Effector memory CD8-positive, alpha-beta T cell (primary cell): ENCODE measurements around the gene LIMCH1.
"Not testable (repeated sequence)": the region's sequence is repeated elsewhere in the genome, so short reads cannot be mapped to it uniquely, and the experiment has no call there.

Experiments
- ATAC-seq: fragments of 150-1000 bp; cut with Tn5 transposase; replicated peaks from 2 replicates; pipeline ENCODE4 v1.10.0; 2021; ENCODE audit warnings: mild to moderate bottlenecking, moderate library complexity
- DNase-seq, 3 experiments: peaks; one replicate each; pipeline ENCODE4 v3.0.0; 2021
- H3K27ac Mint-ChIP-seq, 2 donors: one replicate each; pipeline ENCODE4 v1.8.0; 2022; ENCODE audit warnings: mild to moderate bottlenecking in 2 of 2, mixed read lengths in 2 of 2, moderate library complexity in 2 of 2
- H3K27me3 Mint-ChIP-seq, 2 donors: one replicate each; pipeline ENCODE4 v1.8.0; 2022; ENCODE audit warnings: mixed read lengths in 2 of 2
- H3K36me3 Mint-ChIP-seq: one replicate; pipeline ENCODE4 v1.8.0; 2022; ENCODE audit warnings: mild to moderate bottlenecking, moderate library complexity, mixed read lengths; ENCODE audit not compliant: insufficient read depth
- H3K4me1 Mint-ChIP-seq, 2 donors: one replicate each; pipeline ENCODE4 v1.8.0; 2022; ENCODE audit warnings: low read depth in 2 of 2, mixed read lengths in 2 of 2
- H3K4me3 Mint-ChIP-seq, 2 donors: one replicate each; pipeline ENCODE4 v1.8.0; 2022; ENCODE audit warnings: mild to moderate bottlenecking in 2 of 2, mixed read lengths in 2 of 2, moderate library complexity in 2 of 2
- H3K9me3 Mint-ChIP-seq, 2 donors: one replicate each; pipeline ENCODE4 v1.8.0; 2022; ENCODE audit warnings: mixed read lengths in 2 of 2
- total RNA-seq, 9 experiments: gene quantifications; one replicate each; lab custom pipeline; 2026; lab: John Stamatoyannopoulos, UW

LIMCH1 gene
- 0 to 1.1 (median 0.10) reads per million in 9 experiments for total RNA-seq

DNA sequence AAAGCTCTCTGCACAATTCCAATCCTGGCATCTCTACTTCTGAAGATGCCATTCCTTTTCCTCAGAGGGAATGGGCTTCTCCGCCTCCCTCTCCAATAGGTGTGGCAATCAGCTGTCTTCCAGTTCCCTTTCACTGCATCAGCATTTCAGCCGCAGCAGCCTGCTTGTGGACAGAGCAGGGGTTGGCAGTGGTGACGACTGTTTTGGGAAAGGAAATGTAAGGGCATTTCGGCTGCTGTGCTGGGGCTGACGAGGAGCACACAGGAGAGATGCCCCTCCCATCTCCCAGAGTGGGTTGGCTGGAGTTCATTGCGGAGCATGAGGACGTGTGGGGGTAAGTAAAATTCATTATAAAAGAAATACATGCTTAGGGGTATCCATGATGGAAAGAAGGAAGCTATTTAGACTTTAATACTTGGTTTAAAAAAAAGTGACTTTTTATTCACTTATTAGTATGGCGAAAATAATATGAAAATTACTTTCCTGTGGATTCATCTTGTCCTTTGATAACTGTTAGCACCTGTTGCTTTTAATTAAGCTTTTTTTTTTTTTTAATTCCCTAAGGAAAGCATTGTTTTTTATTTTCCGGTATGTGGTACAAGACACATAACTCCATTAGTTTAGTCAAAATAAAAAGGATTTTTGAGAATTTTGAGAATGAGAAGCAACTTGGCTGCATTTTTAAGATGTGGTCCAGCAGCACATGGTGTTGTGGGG lies at the start of gene LIMCH1:
TSS of gene LIMCH1 (plus strand) at position 141 of the 717 bp plus-strand sequence. CDS start 67,839 bp downstream, outside the sequence.
- H3K4me1 Mint-ChIP-seq, result no peaks in the 10 kb centered on the region
- ATAC-seq (no peak), DNase-seq (no peak)
- no peaks in the 10 kb centered on the region for H3K27me3 Mint-ChIP-seq
- H3K27ac Mint-ChIP-seq, result no peak within 1 kb of the TSS
- H3K9me3 Mint-ChIP-seq, result peaks cover 0 to 2% of the 10 kb centered on the region in 2 donors
- no peaks in the 10 kb centered on the region for H3K36me3 Mint-ChIP-seq
- H3K4me3 Mint-ChIP-seq, result no peak within 1 kb of the TSS

DNA sequence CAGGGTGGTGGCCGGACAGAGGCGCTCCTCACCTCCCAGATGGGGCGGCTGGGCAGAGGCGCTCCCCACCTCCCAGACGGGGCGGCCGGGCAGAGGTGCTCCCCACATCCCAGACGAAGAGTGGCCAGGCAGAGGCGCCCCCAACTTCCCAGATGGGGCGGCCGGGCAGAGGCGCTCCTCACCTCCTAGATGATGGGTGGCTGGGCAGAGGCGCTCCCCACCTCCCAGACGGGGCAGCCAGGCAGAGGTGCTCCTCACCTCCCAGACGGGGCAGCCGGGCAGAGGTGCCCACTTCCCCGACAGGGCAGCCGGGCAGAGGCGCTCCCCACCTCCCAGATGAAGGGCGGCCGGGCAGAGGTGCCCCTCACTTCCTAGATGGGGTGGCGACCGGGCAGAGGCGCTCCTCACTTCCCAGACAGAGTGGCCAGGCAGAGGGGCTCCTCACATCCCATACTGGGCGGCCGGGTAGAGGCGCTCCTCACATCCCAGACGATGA lies 46.8 kb upstream of the LIMCH1 start:
- H3K36me3 Mint-ChIP-seq, H3K9me3 Mint-ChIP-seq: not testable (repeated sequence)

DNA sequence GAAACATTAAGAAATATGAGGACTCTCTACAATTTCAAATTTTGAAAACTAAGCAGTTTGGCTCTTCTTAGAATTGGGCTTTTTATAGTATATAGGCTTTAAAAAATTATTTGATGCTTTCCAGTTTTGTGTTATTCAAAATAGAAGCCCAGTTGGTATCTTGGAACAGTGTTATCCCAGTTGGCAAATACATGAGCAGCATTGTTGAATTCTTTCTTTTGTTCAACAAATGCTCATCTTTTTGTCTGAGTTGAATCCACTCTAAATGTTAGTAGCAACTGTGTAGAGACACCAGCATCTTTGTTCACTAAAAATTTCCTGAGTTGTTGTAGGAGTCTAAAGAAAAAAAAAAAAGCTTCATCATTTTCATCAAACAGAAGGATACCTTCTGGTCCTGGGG lies 41.0 kb upstream of the LIMCH1 start:
- Mint-ChIP-seq H3K4me3 (no peak overlapping the region), H3K36me3 (peaks cover 4% of the 10 kb centered on the region), H3K4me1 (no peaks in the 10 kb centered on the region), H3K27ac (no peak overlapping the region), H3K27me3 (no peaks in the 10 kb centered on the region), H3K9me3 (peaks cover 0 to 5% of the 10 kb centered on the region in 2 donors)
- DNase-seq (no peak), ATAC-seq (no peak)

More for the DNA sequence above, 46.8 kb upstream of the LIMCH1 start:
- not testable (repeated sequence) for H3K27ac Mint-ChIP-seq, ATAC-seq, DNase-seq, H3K27me3 Mint-ChIP-seq, H3K4me3 Mint-ChIP-seq, H3K4me1 Mint-ChIP-seq

DNA sequence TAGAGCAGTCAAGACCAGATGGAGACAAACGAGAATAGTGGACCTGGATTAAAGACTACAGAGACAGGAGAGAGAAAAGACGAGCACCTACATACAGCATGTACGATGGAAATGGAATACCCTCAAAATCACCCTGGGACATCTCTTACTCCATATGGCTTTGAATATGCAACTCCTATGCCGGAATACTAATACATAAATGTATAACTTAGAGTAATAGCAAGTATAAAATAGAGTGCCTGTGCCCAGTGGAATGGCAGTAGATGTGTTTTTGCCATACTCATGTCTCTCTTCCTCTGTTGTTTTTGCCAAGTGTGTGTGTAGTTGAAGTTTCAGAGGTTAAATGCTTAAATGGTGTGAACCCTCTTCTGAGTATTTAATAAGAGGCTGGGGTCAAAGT lies 39.8 kb upstream of the LIMCH1 start:
- peaks cover 4% of the 10 kb centered on the region for H3K36me3 Mint-ChIP-seq
- no peaks in the 10 kb centered on the region for H3K27me3 Mint-ChIP-seq
- H3K9me3 Mint-ChIP-seq, result peaks cover 0 to 5% of the 10 kb centered on the region in 2 donors
- no peak overlapping the region for H3K4me3 Mint-ChIP-seq
- ATAC-seq (no peak), DNase-seq (no peak)
- H3K4me1 Mint-ChIP-seq, result no peaks in the 10 kb centered on the region
- no peak overlapping the region for H3K27ac Mint-ChIP-seq

DNA sequence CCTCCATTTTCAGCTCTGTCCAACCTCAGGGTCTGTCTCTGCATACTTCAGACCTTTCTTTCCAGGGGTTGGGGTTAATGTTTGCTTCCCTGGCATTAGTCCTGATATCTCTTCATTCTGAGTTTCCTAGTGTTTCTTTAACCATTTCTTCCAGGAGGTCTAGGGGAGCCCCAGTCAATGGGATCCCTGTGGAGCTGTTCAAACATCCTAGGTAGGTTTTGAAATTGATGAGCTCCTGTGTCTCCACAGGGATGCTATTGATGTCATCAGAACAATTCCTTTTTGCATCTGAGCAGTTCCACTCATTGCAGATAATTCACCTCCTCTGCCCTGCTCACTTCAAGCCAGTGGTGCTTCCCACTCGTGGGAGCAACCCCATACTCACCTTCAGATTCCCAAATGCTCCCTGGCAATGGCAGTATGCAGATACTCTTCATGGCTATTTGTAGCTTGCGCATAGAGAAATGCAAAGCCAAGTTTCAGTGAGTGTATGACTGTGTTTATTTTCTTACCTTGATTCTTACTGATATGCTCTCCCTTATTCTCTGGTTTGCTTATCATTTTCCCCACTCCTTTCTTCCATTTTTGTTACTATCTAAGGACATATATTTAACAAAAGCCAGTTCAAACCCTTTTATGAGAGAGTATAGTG lies 33.7 kb upstream of the LIMCH1 start:
- no peaks in the 10 kb centered on the region for H3K4me1 Mint-ChIP-seq
- no peak for ATAC-seq
- no peaks in the 10 kb centered on the region for H3K27me3 Mint-ChIP-seq
- peaks cover 10 to 15% of the 10 kb centered on the region in 2 donors for H3K9me3 Mint-ChIP-seq
- DNase-seq, result no peak
- H3K36me3 Mint-ChIP-seq, result peaks cover 4% of the 10 kb centered on the region
- H3K27ac Mint-ChIP-seq, result no peak overlapping the region
- H3K4me3 Mint-ChIP-seq, result no peak overlapping the region

GRCh38 chr4:41505161-41505661 lies 32.7 kb upstream of the LIMCH1 start:
- Mint-ChIP-seq H3K4me3 (no peak overlapping the region), H3K36me3 (peaks cover 4% of the 10 kb centered on the region), H3K27ac (no peak overlapping the region), H3K4me1 (no peaks in the 10 kb centered on the region), H3K27me3 (no peaks in the 10 kb centered on the region), H3K9me3 (peaks cover 10 to 15% of the 10 kb centered on the region in 2 donors)
- DNase-seq, result no peak
- no peak for ATAC-seq

DNA sequence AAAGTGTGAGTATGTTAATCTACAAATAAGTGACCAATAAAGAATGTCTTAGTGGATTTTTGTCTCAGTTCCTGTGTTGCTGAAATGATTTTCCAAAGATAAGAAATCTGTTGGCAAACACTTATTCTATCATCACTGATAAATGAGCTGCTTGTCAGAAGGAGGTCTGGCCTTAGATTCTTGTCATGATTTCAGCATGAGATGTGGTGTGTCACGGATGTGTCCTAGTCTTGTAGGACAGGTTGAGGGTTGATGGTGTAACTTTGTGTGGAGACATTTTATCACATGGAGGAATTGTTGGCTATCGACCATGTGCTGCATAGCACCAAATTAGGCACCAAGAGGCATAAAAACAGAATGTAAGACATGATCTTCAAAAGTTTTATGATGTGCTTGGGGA lies 31.8 kb upstream of the LIMCH1 start:
- Mint-ChIP-seq H3K27me3 (no peaks in the 10 kb centered on the region), H3K9me3 (peaks cover 7 to 15% of the 10 kb centered on the region in 2 donors), H3K36me3 (no peaks in the 10 kb centered on the region), H3K27ac (no peak overlapping the region), H3K4me1 (no peaks in the 10 kb centered on the region), H3K4me3 (no peak overlapping the region)
- no peak for ATAC-seq
- DNase-seq, result no peak

GRCh38 chr4:41507291-41507947 lies 30.5 kb upstream of the LIMCH1 start:
- no peaks in the 10 kb centered on the region for H3K27me3 Mint-ChIP-seq
- no peak for DNase-seq

GRCh38 chr4:41509451-41509866 lies 28.5 kb upstream of the LIMCH1 start:
- Mint-ChIP-seq H3K27me3 (no peaks in the 10 kb centered on the region), H3K27ac (no peak overlapping the region), H3K4me3 (no peak overlapping the region), H3K36me3 (no peaks in the 10 kb centered on the region), H3K9me3 (peaks cover 3 to 10% of the 10 kb centered on the region in 2 donors), H3K4me1 (no peaks in the 10 kb centered on the region)
- ATAC-seq (no peak), DNase-seq (no peak)

More at GRCh38 chr4:41507291-41507947, 30.5 kb upstream of the LIMCH1 start:
- no peak overlapping the region for H3K27ac Mint-ChIP-seq
- no peaks in the 10 kb centered on the region for H3K4me1 Mint-ChIP-seq
- no peak overlapping the region for H3K4me3 Mint-ChIP-seq
- ATAC-seq, result no peak
- peaks cover 6 to 15% of the 10 kb centered on the region in 2 donors for H3K9me3 Mint-ChIP-seq
- no peaks in the 10 kb centered on the region for H3K36me3 Mint-ChIP-seq

GRCh38 chr4:41510179-41510578 lies 27.8 kb upstream of the LIMCH1 start:
- DNase-seq, result no peak
- H3K27ac Mint-ChIP-seq, result no peak overlapping the region
- H3K4me3 Mint-ChIP-seq, result no peak overlapping the region
- no peaks in the 10 kb centered on the region for H3K4me1 Mint-ChIP-seq
- no peaks in the 10 kb centered on the region for H3K36me3 Mint-ChIP-seq
- no peak for ATAC-seq
- H3K9me3 Mint-ChIP-seq, result peaks cover 1 to 6% of the 10 kb centered on the region in 2 donors
- no peaks in the 10 kb centered on the region for H3K27me3 Mint-ChIP-seq

GRCh38 chr4:41512136-41512535 lies 25.8 kb upstream of the LIMCH1 start:
- no peaks in the 10 kb centered on the region for H3K36me3 Mint-ChIP-seq
- H3K4me3 Mint-ChIP-seq, result no peak overlapping the region
- peaks cover 3 to 6% of the 10 kb centered on the region in 2 donors for H3K9me3 Mint-ChIP-seq
- no peak overlapping the region for H3K27ac Mint-ChIP-seq
- no peaks in the 10 kb centered on the region for H3K27me3 Mint-ChIP-seq
- ATAC-seq, result no peak
- no peak for DNase-seq
- H3K4me1 Mint-ChIP-seq, result no peaks in the 10 kb centered on the region

DNA sequence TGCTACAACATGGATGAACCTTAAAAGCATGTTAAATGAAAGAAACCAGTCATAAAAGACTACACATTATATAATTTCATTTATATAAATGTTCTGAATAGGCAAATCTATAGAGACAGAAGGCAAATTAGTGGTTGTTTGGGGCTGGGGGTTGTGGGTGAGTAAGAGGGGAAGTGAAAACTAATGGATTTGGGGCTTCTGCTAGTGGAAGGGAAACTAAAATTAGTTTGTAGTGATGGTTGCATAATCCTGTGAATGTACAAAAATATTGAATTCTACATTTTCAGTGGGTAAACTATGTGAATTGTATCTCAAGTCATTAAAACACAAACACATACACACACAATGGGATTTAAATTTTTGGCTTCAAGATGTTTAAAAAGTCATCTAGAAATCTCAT lies 25.4 kb upstream of the LIMCH1 start:
- Mint-ChIP-seq H3K36me3 (no peaks in the 10 kb centered on the region), H3K27me3 (no peaks in the 10 kb centered on the region), H3K4me3 (no peak overlapping the region), H3K27ac (no peak overlapping the region), H3K9me3 (peaks cover 3 to 6% of the 10 kb centered on the region in 2 donors), H3K4me1 (no peaks in the 10 kb centered on the region)
- no peak for DNase-seq
- no peak for ATAC-seq

DNA sequence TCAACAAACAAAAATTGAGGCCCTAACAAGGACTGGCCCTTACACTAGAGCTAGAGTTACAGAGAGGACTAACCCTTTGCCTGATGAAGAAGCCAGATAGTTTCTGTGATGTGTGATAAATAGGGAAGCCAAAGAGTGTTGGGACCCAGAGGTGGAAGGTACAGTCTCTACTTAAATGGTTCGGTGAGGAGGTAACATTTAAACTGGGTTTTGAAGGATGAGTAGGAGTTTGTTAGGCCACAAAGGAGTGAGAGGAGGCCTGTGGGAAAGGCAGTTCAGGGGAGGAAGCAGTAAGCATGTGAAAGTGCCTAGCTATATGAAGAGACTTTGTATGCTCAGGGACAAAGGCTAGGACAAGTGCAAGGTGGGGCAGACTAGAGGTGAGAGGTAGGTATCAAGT lies 23.8 kb upstream of the LIMCH1 start:
- no peaks in the 10 kb centered on the region for H3K36me3 Mint-ChIP-seq
- no peaks in the 10 kb centered on the region for H3K27me3 Mint-ChIP-seq
- ATAC-seq, result no peak
- no peak overlapping the region for H3K27ac Mint-ChIP-seq
- no peaks in the 10 kb centered on the region for H3K4me1 Mint-ChIP-seq
- no peak overlapping the region for H3K4me3 Mint-ChIP-seq
- no peak for DNase-seq
- peaks cover 3 to 7% of the 10 kb centered on the region in 2 donors for H3K9me3 Mint-ChIP-seq
